Immature natural killer cell (primary cell): ENCODE measurements around the gene UNG. TPM values are rescaled to one million over a fixed set of nuclear protein-coding genes. Genes with fewer than 3 reads are reported as not detected.

ENCODE experiments used
- DNase-seq, 3 donors: peaks; one replicate each; pipeline ENCODE4 v3.0.0; 2022; ENCODE audit warnings: mixed read lengths in 1 of 3
- H3K27ac Mint-ChIP-seq, 6 donors: one replicate each; pipeline ENCODE4 v1.8.0; 2020; ENCODE audit warnings: mixed read lengths in 6 of 6, mild to moderate bottlenecking in 5 of 6, inconsistent platforms in 4 of 6, moderate library complexity in 3 of 6
- H3K27me3 Mint-ChIP-seq, 3 donors: one replicate each; pipeline ENCODE4 v1.8.0; 2020 to 2021; ENCODE audit warnings: low read depth in 3 of 3, mild to moderate bottlenecking in 3 of 3, mixed read lengths in 3 of 3, moderate library complexity in 3 of 3, inconsistent platforms in 1 of 3
- H3K36me3 Mint-ChIP-seq, 3 donors: one replicate each; pipeline ENCODE4 v1.8.0; 2020; ENCODE audit warnings: mixed read lengths in 3 of 3, inconsistent platforms in 2 of 3, mild to moderate bottlenecking in 2 of 3
- H3K4me1 Mint-ChIP-seq, 2 donors: one replicate each; pipeline ENCODE4 v1.8.0; 2020; ENCODE audit warnings: inconsistent platforms in 2 of 2, mild to moderate bottlenecking in 2 of 2, mixed read lengths in 2 of 2, moderate library complexity in 1 of 2
- H3K4me3 Mint-ChIP-seq, 5 donors: one replicate each; pipeline ENCODE4 v1.8.0; 2020; ENCODE audit warnings: mild to moderate bottlenecking in 5 of 5, mixed read lengths in 5 of 5, inconsistent platforms in 3 of 5, moderate library complexity in 3 of 5
- H3K9me3 Mint-ChIP-seq, 6 donors: one replicate each; pipeline ENCODE4 v1.8.0; 2020; ENCODE audit warnings: mild to moderate bottlenecking in 6 of 6, mixed read lengths in 6 of 6, inconsistent platforms in 4 of 6, moderate library complexity in 3 of 6
- polyA plus RNA-seq, 3 donors: library from polyadenylated mRNA; unstranded; fragments of 300-500 nt; fragmentation: Illumina TruSeq; gene quantifications; one replicate each; pipeline ENCODE4 v1.2.3, GENCODE V29; 2021

The UNG gene
- polyA plus RNA-seq, 3 donors from 2014 or later = 30.2 to 42.3 (median 36.2) TPM

GRCh38 chr12:109156586-109156985, 59.2 kb downstream of the UNG start:
- peaks cover 0 to 3% (median 0%) of the 10 kb centered on the region in 3 donors for H3K27me3 Mint-ChIP-seq
- DNase-seq = no peak
- H3K9me3 Mint-ChIP-seq = no peaks in the 10 kb centered on the region
- H3K27ac Mint-ChIP-seq = no peak overlapping the region
- H3K4me1 Mint-ChIP-seq = peaks cover 16 to 20% of the 10 kb centered on the region in 2 donors
- H3K36me3 Mint-ChIP-seq = no peaks in the 10 kb centered on the region
- H3K4me3 Mint-ChIP-seq = no peak overlapping the region

GRCh38 chr12:109157986-109158385, 60.6 kb downstream of the UNG start:
- no peak overlapping the region for H3K27ac Mint-ChIP-seq
- DNase-seq = no peak
- H3K36me3 Mint-ChIP-seq = no peaks in the 10 kb centered on the region
- no peak overlapping the region for H3K4me3 Mint-ChIP-seq
- peaks cover 16 to 20% of the 10 kb centered on the region in 2 donors for H3K4me1 Mint-ChIP-seq
- H3K9me3 Mint-ChIP-seq = no peaks in the 10 kb centered on the region
- H3K27me3 Mint-ChIP-seq = peaks cover 0 to 3% (median 0%) of the 10 kb centered on the region in 3 donors

- Mint-ChIP-seq H3K9me3 (no peaks in the 10 kb centered on the region), H3K4me3 (no peak overlapping the region), H3K4me1 (peaks cover 1 to 3% of the 10 kb centered on the region in 2 donors), H3K27ac (no peak overlapping the region), H3K27me3 (peaks cover 0 to 3% (median 0%) of the 10 kb centered on the region in 3 donors), H3K36me3 (no peaks in the 10 kb centered on the region)
- DNase-seq = no peak
These were observed 63.0 kb downstream of the UNG start for GRCh38 chr12:109160433-109160832.

Other genes starting within 250 kb of the UNG start
- gene SSH1, start 240.0 kb upstream of the UNG start, polyA plus RNA-seq = 10 to 100 TPM in 2 of 3 donors, under 1 TPM in 1; 0.66 to 34.9 (median 11.9) TPM
- not detected for gene DAO, start 217.5 kb upstream of the UNG start, polyA plus RNA-seq
- not detected for gene SVOP, start 76.5 kb upstream of the UNG start, polyA plus RNA-seq
- gene USP30, start 45.0 kb upstream of the UNG start, polyA plus RNA-seq = 10 to 100 TPM; 10.2 to 17.5 (median 12.8) TPM
- 10 to 100 TPM in 1 of 3 donors, 1 to 10 TPM in 2; 6.2 to 11.6 (median 9.2) TPM for gene ALKBH2, start 4.1 kb upstream of the UNG start, polyA plus RNA-seq
- gene ACACB, start 19.0 kb downstream of the UNG start, polyA plus RNA-seq = 1 to 10 TPM in 2 of 3 donors, not detected in 1; 1.2 to 2.1 TPM
- gene FOXN4, start 211.7 kb downstream of the UNG start, polyA plus RNA-seq = not detected